SH-SY5Y (cell line): ENCODE results near the gene OPCML.

Source experiments
- GATA2 ChIP-seq: IDR thresholded peaks from 2 replicates; pipeline ENCODE4 v1.6.1; 2011; ENCODE audit warnings: mild to moderate bottlenecking, low read depth, low read length
- GATA3 ChIP-seq: IDR thresholded peaks from 2 replicates; pipeline ENCODE4 v1.6.1; 2011; ENCODE audit warnings: low read depth, mild to moderate bottlenecking, low read length, moderate library complexity

GRCh38 chr11:133160754-133161153 is 371.5 kb downstream of the OPCML start:
- TF ChIP-seq GATA2 (no peak), GATA3 (no peak)
